NCI-H1694 (cell line): Measurements from ENCODE around the gene JAG2.

Experiments used
- DNase-seq: peaks from one replicate; lab custom pipeline; 2025; lab: John Stamatoyannopoulos, UW

Gene JAG2

GRCh38 chr14:105091054-105091516 is 77.5 kb downstream of the JAG2 start:
- no peak for DNase-seq
